B cell (primary cell): ENCODE measurements around the gene KIF26B. TPM values are rescaled to one million over a fixed set of nuclear protein-coding genes. Genes with fewer than 3 reads are reported as not detected.
"Not testable (repeated sequence)": the region's sequence is repeated elsewhere in the genome, so short reads cannot be mapped to it uniquely, and the experiment has no call there.

Experiments used
- ATAC-seq: fragments of 200-7000 bp; cut with Tn5 transposase; one replicate; pipeline ENCODE4 v1.10.0; 2021; ENCODE audit warnings: low read depth, mild to moderate bottlenecking, moderate number of reproducible peaks, moderate library complexity
- CTCF ChIA-PET: fragments of 350-600 bp; sonication (Branson Sonifier 250); formaldehyde crosslinking; loops from one replicate; lab custom pipeline; 2021; ENCODE audit warnings: antibody characterized with exemption, inconsistent platforms; lab: Charles Lee
- POLR2A ChIA-PET: fragments of 350-600 bp; sonication (Branson Sonifier 250); formaldehyde crosslinking; loops from one replicate; lab custom pipeline; 2021; ENCODE audit warnings: antibody characterized with exemption; lab: Charles Lee
- DNase-seq: peaks from one replicate; pipeline ENCODE4 v3.0.0; 2013
- H2AFZ ChIP-seq: 2 replicates; pipeline ENCODE4 v1.6.1; 2012; ENCODE audit warnings: mild to moderate bottlenecking, low read depth, low read length; ENCODE audit not compliant: insufficient read depth, poor library complexity, severe bottlenecking
- H3K27ac ChIP-seq, 2 donors: 1 replicate in 1 of 2; 2 replicates in 1 of 2; pipeline ENCODE4 v1.5.1; 2012 to 2013; ENCODE audit warnings: low read length in 2 of 2, mild to moderate bottlenecking in 2 of 2, moderate library complexity in 1 of 2
- H3K27me3 ChIP-seq, 4 experiments: fragments of 200-600 bp in 1 of 4; sonication (generic) in 1 of 4; replicated peaks in 1 of 4; 1 replicate in 2 of 4; 2 replicates in 2 of 4; pipeline versions ENCODE4 v1.6.1 to v1.7.0; 2013 to 2016; ENCODE audit warnings: low read length in 3 of 4, mild to moderate bottlenecking in 2 of 4, mixed read lengths in 1 of 4, moderate library complexity in 1 of 4; ENCODE audit not compliant: insufficient read depth in 4 of 4, control insufficient read depth in 3 of 4; ENCODE audit errors: control extremely low read depth in 1 of 4
- H3K36me3 ChIP-seq, 2 experiments: replicated peaks in 1 of 2; 1 replicate in 1 of 2; 2 replicates in 1 of 2; pipeline versions ENCODE4 v1.6.1 to v1.7.1; 2013; ENCODE audit warnings: low read length in 1 of 2; ENCODE audit not compliant: insufficient read depth in 2 of 2, control insufficient read depth in 1 of 2; ENCODE audit errors: control extremely low read depth in 1 of 2, extremely low read depth in 1 of 2
- H3K4me1 ChIP-seq, 2 donors: fragments of 200-600 bp in 1 of 2; sonication (generic) in 1 of 2; 1 replicate in 1 of 2; 2 replicates in 1 of 2; pipeline versions ENCODE4 v1.5.1 to v1.6.1; 2013 to 2017; ENCODE audit warnings: low read length in 2 of 2; ENCODE audit not compliant: control insufficient read depth in 2 of 2, insufficient read depth in 2 of 2
- H3K4me2 ChIP-seq: replicated peaks from 2 replicates; pipeline ENCODE3; 2012; ENCODE audit warnings: mild to moderate bottlenecking, low read depth, low read length; ENCODE audit not compliant: poor library complexity, severe bottlenecking
- H3K4me3 ChIP-seq, 5 experiments: fragments of 200-600 bp in 1 of 5; sonication (generic) in 1 of 5; 1 replicate in 3 of 5; 2 replicates in 2 of 5; pipeline versions ENCODE4 v1.5.1 to v1.7.0; 2011 to 2016; ENCODE audit warnings: low read length in 4 of 5, mild to moderate bottlenecking in 4 of 5, low read depth in 2 of 5, control low read depth in 1 of 5, moderate library complexity in 1 of 5; ENCODE audit not compliant: insufficient read depth in 1 of 5; ENCODE audit errors: control extremely low read depth in 1 of 5, extremely low read depth in 1 of 5
- H3K79me2 ChIP-seq: fragments of 200-600 bp; sonication (generic); one replicate; pipeline ENCODE4 v1.6.0; 2016; ENCODE audit warnings: low read length; ENCODE audit not compliant: control insufficient read depth, insufficient read depth
- H3K9ac ChIP-seq: fragments of 200-600 bp; sonication (generic); 2 replicates; pipeline ENCODE4 v1.6.1; 2017; ENCODE audit warnings: mild to moderate bottlenecking, low read length, moderate library complexity
- H3K9me3 ChIP-seq, 3 donors: one replicate each; pipeline versions ENCODE4 v1.6.1 to v1.7.1; 2013; ENCODE audit warnings: low read length in 2 of 3; ENCODE audit not compliant: control insufficient read depth in 2 of 3, insufficient read depth in 1 of 3; ENCODE audit errors: control extremely low read depth in 1 of 3
- H4K20me1 ChIP-seq: 2 replicates; pipeline ENCODE4 v1.6.0; 2012; ENCODE audit warnings: mild to moderate bottlenecking, low read length; ENCODE audit not compliant: insufficient read depth, control insufficient read depth, poor library complexity, severe bottlenecking
- H3K27ac Mint-ChIP-seq: one replicate; pipeline ENCODE4 v1.8.0; 2021; ENCODE audit warnings: mixed read lengths
- H3K27me3 Mint-ChIP-seq: one replicate; pipeline ENCODE4 v1.8.0; 2021; ENCODE audit warnings: mixed read lengths
- H3K4me1 Mint-ChIP-seq: one replicate; pipeline ENCODE4 v1.8.0; 2021; ENCODE audit warnings: mixed read lengths
- H3K4me3 Mint-ChIP-seq: one replicate; pipeline ENCODE4 v1.8.0; 2021; ENCODE audit warnings: mixed read lengths
- H3K9me3 Mint-ChIP-seq: one replicate; pipeline ENCODE4 v1.8.0; 2022; ENCODE audit warnings: mixed read lengths; ENCODE audit not compliant: insufficient read depth
- CTCF ChIP-seq: fragments of 200-600 bp; IDR thresholded peaks from one replicate; pipeline ENCODE4 v1.8.0; 2022; ENCODE audit warnings: antibody characterized with exemption, mild to moderate bottlenecking
- EZH2 ChIP-seq: IDR thresholded peaks from 2 replicates; pipeline ENCODE4 v1.6.1; 2012; ENCODE audit warnings: borderline replicate concordance, low read depth, mild to moderate bottlenecking, moderate library complexity, low read length; ENCODE audit not compliant: insufficient read depth, poor library complexity, severe bottlenecking
- WGBS: methylation state at CpG from one replicate; pipeline ENCODE4 v1.1.5; 2013; ENCODE audit warnings: missing lambda C conversion rate; ENCODE audit not compliant: insufficient coverage; 5-methylcytosine and 5-hydroxymethylcytosine counted together
- intact Hi-C: fragments of 100-400 bp; cut with micrococcal nuclease; formaldehyde crosslinking; loops from one replicate; pipeline ENCODE4 v1.10.0; 2022
- polyA plus RNA-seq: library from polyadenylated mRNA; depleted of rRNA; stranded (reverse); fragments of >200 nt; gene quantifications from 2 replicates; pipeline ENCODE4 v1.2.3, GENCODE V29; 2012
- total RNA-seq, 2 donors: library from RNA; stranded (reverse); fragments of 120-200 nt in 1 of 2; gene quantifications; 1 replicate in 1 of 2; 2 replicates in 1 of 2; pipeline versions ENCODE4 v1.2.3 to v1.2.4, GENCODE V29; 2013 to 2022

Gene KIF26B
- total and polyA plus RNA-seq, 2 donors (not counting 1 experiment from before 2014, with no cell fraction given), result 0.62 TPM; not detected in 1

GRCh38 chr1:245319094-245319493 lies 164.3 kb downstream of the KIF26B start:
- Histone ChIP-seq H3K27me3 (no peaks in the 10 kb centered on the region), H3K9me3 (no peaks in the 10 kb centered on the region), H3K36me3 (no peaks in the 10 kb centered on the region), H3K4me2 (no peak overlapping the region), H3K4me3 (no peak overlapping the region), H3K4me1 (no peaks in the 10 kb centered on the region), H3K27ac (no peak overlapping the region), H2AFZ (no peak overlapping the region), H3K9ac (no peak overlapping the region), H3K79me2 (no peaks in the 10 kb centered on the region), H4K20me1 (no peaks in the 10 kb centered on the region)
- Mint-ChIP-seq H3K27ac (no peak overlapping the region), H3K4me1 (no peaks in the 10 kb centered on the region), H3K9me3 (no peaks in the 10 kb centered on the region), H3K27me3 (peaks cover 4% of the 10 kb centered on the region), H3K4me3 (no peak overlapping the region)
- intact Hi-C loops, result no loop called here
- ATAC-seq, result no peak
- ChIA-PET POLR2A (no interaction called here), CTCF (no interaction called here)
- TF ChIP-seq CTCF (no peak), EZH2 (no peak)
- WGBS, result 100% methylated on average over 2 of the region's 4 CpGs
- DNase-seq, result no peak

GRCh38 chr1:245322673-245323072 lies 167.9 kb downstream of the KIF26B start:
- intact Hi-C loops, result no loop called here
- Histone ChIP-seq H4K20me1 (no peaks in the 10 kb centered on the region), H3K9ac (no peak overlapping the region), H3K4me2 (no peak overlapping the region), H3K27me3 (no peaks in the 10 kb centered on the region), H3K9me3 (no peaks in the 10 kb centered on the region), H3K79me2 (no peaks in the 10 kb centered on the region), H3K27ac (no peak overlapping the region), H2AFZ (no peak overlapping the region), H3K4me3 (no peak overlapping the region), H3K36me3 (no peaks in the 10 kb centered on the region), H3K4me1 (no peaks in the 10 kb centered on the region)
- WGBS, result no CpG with 5 or more reads among the region's 4 CpGs
- Mint-ChIP-seq H3K27ac (no peak overlapping the region), H3K27me3 (peaks cover 4% of the 10 kb centered on the region), H3K4me1 (no peaks in the 10 kb centered on the region), H3K9me3 (no peaks in the 10 kb centered on the region), H3K4me3 (no peak overlapping the region)
- DNase-seq (no peak), ATAC-seq (no peak)
- TF ChIP-seq CTCF, result no peak
- TF ChIP-seq EZH2, result no peak
- ChIA-PET POLR2A (no interaction called here), CTCF (no interaction called here)

- H3K4me3 Mint-ChIP-seq, H3K27ac Mint-ChIP-seq, H3K4me1 Mint-ChIP-seq, POLR2A ChIA-PET, H4K20me1 ChIP-seq, H3K36me3 ChIP-seq, H3K4me3 ChIP-seq, H3K27me3 Mint-ChIP-seq, intact Hi-C loops, H3K27me3 ChIP-seq, H3K9me3 Mint-ChIP-seq, H3K9me3 ChIP-seq, H3K79me2 ChIP-seq, H3K9ac ChIP-seq, H3K27ac ChIP-seq, H3K4me2 ChIP-seq, H3K4me1 ChIP-seq, ATAC-seq, CTCF ChIA-PET, H2AFZ ChIP-seq, DNase-seq: not testable (repeated sequence)
- WGBS, result 80% methylated on average over 2 of the region's 2 CpGs
Observed at GRCh38 chr1:245323765-245324164, 169.0 kb downstream of the KIF26B start.
